ENCODE data around the gene NUP54. TPM values are rescaled to one million over a fixed set of nuclear protein-coding genes. Genes with fewer than 3 reads are reported as not detected.

NUP54 gene
- total RNA-seq, 1 experiment from 2014 or later: 84.5 TPM

DNA sequence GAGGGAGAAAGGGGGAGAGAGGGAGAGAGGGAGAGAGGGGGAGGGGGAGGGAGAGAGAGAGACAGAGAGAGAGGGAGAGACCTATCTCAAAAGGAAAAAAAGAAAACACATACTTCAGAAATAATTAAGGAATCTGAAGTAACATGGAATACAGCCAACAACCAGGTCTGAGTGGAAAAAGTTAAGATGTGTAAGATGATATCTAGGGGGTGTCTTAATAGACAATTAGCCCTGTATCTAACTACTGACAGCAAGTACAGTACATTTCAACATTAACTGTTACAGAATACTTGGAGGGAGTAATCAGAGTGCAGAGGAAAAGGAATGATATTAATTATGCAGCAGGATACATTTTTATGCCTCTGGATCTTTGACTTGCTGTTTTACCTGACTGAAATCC, 22.4 kb downstream of the NUP54 start:
- Mint-ChIP-seq H3K4me3 (no peak overlapping the region), H3K4me1 (no peaks in the 10 kb centered on the region), H3K9me3 (peaks cover 4% of the 10 kb centered on the region; the same call in 1 of the 2 replicates), H3K36me3 (peaks cover 75% of the 10 kb centered on the region), H3K27me3 (ENCODE audit: low read depth) (no peaks in the 10 kb centered on the region), H3K27ac (no peak overlapping the region)
- TF ChIP-seq FOXJ3 (CRISPR knock-in tag; IDR thresholded peaks at IDR 0.05; ENCODE audit: borderline replicate concordance) (no peak), ZNF396 (CRISPR knock-in tag; IDR thresholded peaks at IDR 0.05; ENCODE audit: borderline replicate concordance) (no peak), HMGXB4 (CRISPR knock-in tag; IDR thresholded peaks at IDR 0.05) (no peak), SMAD3 (CRISPR knock-in tag; IDR thresholded peaks at IDR 0.05; ENCODE audit: borderline replicate concordance) (no peak), ZNF423 (CRISPR knock-in tag; IDR thresholded peaks at IDR 0.05) (no peak), EMX1 (CRISPR knock-in tag; IDR thresholded peaks at IDR 0.05) (no peak), ZNF219 (CRISPR knock-in tag; IDR thresholded peaks at IDR 0.05; ENCODE audit: borderline replicate concordance) (no peak), GRHL2 (CRISPR knock-in tag; IDR thresholded peaks at IDR 0.05; ENCODE audit: insufficient replicate concordance, severe bottlenecking) (no peak), SOX15 (CRISPR knock-in tag; IDR thresholded peaks at IDR 0.05) (no peak), ZNF671 (CRISPR knock-in tag; IDR thresholded peaks at IDR 0.05) (no peak), ZSCAN18 (CRISPR knock-in tag; IDR thresholded peaks at IDR 0.05) (no peak), NFATC4 (CRISPR knock-in tag; IDR thresholded peaks at IDR 0.05) (no peak), ZNF317 (CRISPR knock-in tag; IDR thresholded peaks at IDR 0.05; ENCODE audit: borderline replicate concordance, low read depth) (no peak), RELA (CRISPR knock-in tag; IDR thresholded peaks at IDR 0.05; ENCODE audit: borderline replicate concordance) (no peak), NR1H2 (CRISPR knock-in tag; IDR thresholded peaks at IDR 0.05) (no peak), ZNF416 (CRISPR knock-in tag; IDR thresholded peaks at IDR 0.05) (no peak)
- TF ChIP-seq, protein P1, sequence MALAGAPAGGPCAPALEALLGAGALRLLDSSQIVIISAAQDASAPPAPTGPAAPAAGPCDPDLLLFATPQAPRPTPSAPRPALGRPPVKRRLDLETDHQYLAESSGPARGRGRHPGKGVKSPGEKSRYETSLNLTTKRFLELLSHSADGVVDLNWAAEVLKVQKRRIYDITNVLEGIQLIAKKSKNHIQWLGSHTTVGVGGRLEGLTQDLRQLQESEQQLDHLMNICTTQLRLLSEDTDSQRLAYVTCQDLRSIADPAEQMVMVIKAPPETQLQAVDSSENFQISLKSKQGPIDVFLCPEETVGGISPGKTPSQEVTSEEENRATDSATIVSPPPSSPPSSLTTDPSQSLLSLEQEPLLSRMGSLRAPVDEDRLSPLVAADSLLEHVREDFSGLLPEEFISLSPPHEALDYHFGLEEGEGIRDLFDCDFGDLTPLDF (CRISPR knock-in tag; IDR thresholded peaks at IDR 0.05): no peak
- TF ChIP-seq, protein P2, sequence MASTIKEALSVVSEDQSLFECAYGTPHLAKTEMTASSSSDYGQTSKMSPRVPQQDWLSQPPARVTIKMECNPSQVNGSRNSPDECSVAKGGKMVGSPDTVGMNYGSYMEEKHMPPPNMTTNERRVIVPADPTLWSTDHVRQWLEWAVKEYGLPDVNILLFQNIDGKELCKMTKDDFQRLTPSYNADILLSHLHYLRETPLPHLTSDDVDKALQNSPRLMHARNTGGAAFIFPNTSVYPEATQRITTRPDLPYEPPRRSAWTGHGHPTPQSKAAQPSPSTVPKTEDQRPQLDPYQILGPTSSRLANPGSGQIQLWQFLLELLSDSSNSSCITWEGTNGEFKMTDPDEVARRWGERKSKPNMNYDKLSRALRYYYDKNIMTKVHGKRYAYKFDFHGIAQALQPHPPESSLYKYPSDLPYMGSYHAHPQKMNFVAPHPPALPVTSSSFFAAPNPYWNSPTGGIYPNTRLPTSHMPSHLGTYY (CRISPR knock-in tag; IDR thresholded peaks at IDR 0.05): no peak
- TF ChIP-seq, protein P3, sequence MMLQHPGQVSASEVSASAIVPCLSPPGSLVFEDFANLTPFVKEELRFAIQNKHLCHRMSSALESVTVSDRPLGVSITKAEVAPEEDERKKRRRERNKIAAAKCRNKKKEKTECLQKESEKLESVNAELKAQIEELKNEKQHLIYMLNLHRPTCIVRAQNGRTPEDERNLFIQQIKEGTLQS (CRISPR knock-in tag; conservative IDR thresholded peaks at IDR 0.05): no peak
- ChIA-PET CTCF (no interaction called here), POLR2A (no interaction called here)
- DNase-seq (ENCODE audit: low spot score) (no peak), ATAC-seq (no peak)

- H3K4me3 Mint-ChIP-seq: no peak overlapping the region
- H3K27me3 Mint-ChIP-seq (ENCODE audit: low read depth): no peaks in the 10 kb centered on the region
- ChIA-PET POLR2A (no interaction called here), CTCF (no interaction called here)
- ATAC-seq (no peak), DNase-seq (ENCODE audit: low spot score) (no peak)
- H3K4me1 Mint-ChIP-seq: no peaks in the 10 kb centered on the region
- H3K9me3 Mint-ChIP-seq: no peaks in the 10 kb centered on the region
- peaks cover 81% of the 10 kb centered on the region for H3K36me3 Mint-ChIP-seq
- no peak overlapping the region for H3K27ac Mint-ChIP-seq
- TF ChIP-seq MYBL2 (CRISPR knock-in tag; IDR thresholded peaks at IDR 0.05): no peak
- TF ChIP-seq E2F4 (CRISPR knock-in tag; IDR thresholded peaks at IDR 0.05; ENCODE audit: borderline replicate concordance, low read depth): no peak
- TF ChIP-seq ZNF671 (CRISPR knock-in tag; IDR thresholded peaks at IDR 0.05): no peak
- TF ChIP-seq ZNF416 (CRISPR knock-in tag; IDR thresholded peaks at IDR 0.05): no peak
- TF ChIP-seq ZNF512 (CRISPR knock-in tag; IDR thresholded peaks at IDR 0.05; ENCODE audit: borderline replicate concordance): no peak
- TF ChIP-seq, protein P4, sequence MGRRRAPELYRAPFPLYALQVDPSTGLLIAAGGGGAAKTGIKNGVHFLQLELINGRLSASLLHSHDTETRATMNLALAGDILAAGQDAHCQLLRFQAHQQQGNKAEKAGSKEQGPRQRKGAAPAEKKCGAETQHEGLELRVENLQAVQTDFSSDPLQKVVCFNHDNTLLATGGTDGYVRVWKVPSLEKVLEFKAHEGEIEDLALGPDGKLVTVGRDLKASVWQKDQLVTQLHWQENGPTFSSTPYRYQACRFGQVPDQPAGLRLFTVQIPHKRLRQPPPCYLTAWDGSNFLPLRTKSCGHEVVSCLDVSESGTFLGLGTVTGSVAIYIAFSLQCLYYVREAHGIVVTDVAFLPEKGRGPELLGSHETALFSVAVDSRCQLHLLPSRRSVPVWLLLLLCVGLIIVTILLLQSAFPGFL (CRISPR knock-in tag; IDR thresholded peaks at IDR 0.05; ENCODE audit: borderline replicate concordance): no peak
- TF ChIP-seq TP53 (CRISPR knock-in tag; IDR thresholded peaks at IDR 0.05): no peak
- TF ChIP-seq SMAD4 (CRISPR knock-in tag; IDR thresholded peaks at IDR 0.05): no peak
- TF ChIP-seq ZNF232 (CRISPR knock-in tag; IDR thresholded peaks at IDR 0.05): no peak
- TF ChIP-seq NFYB (CRISPR knock-in tag; conservative IDR thresholded peaks at IDR 0.05; ENCODE audit: low read depth): no peak
Measured at GRCh38 chr4:76120199-76120598, 28.0 kb downstream of the NUP54 start.

Data from WTC11 (cell line).